CD4-positive, alpha-beta T cell treated with Interleukin-15 for 1 hour (primary cell): ENCODE results near the gene LITAF.

Source experiments
- DNase-seq: peaks from one replicate; pipeline ENCODE4 v3.0.0-alpha.2; 2020

LITAF gene

DNA sequence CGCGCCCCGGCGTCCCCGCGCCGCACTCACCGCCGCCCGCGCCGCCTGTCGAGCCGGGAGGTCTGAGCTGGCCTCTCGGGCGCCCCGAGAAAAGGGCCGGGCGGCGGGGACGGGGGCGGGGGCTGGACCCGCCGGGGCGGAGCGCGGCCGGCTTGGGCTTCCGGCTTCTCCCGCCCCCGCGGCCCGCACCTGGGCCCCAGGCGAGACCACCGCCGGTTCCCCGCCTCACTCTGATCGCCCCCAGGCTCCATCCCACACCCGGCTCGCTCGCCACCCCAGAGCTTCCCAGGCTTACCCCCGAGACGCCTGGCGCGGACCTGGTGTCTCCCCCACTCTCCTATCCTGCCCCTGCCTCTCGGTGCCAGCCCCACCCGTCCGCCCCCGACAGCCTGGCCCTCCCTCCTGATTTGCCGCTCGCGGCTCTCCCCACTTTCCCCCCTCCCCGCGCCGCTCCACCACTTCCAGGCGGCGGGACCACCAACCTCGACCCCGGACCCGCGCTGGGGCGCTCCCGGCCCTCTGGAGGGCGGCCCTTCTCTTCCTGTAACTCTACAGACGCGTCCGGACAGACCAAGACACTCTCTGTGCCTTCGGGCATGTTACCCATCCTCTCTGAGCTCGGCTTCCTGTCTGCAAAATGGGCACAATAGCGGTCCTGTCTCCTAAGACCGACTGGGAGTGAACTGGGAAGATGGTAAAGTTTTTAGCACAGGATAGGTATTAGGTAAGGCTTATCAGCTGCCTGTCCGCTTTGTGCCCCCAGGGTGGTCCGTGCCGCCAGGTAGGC is at the start of gene LITAF:
Gene LITAF, minus strand, starts transcription at position 64 of the 787 bp plus-strand sequence. CDS start 30,189 bp downstream, outside the sequence.
- DNase-seq, result peak; percentile 64

DNA sequence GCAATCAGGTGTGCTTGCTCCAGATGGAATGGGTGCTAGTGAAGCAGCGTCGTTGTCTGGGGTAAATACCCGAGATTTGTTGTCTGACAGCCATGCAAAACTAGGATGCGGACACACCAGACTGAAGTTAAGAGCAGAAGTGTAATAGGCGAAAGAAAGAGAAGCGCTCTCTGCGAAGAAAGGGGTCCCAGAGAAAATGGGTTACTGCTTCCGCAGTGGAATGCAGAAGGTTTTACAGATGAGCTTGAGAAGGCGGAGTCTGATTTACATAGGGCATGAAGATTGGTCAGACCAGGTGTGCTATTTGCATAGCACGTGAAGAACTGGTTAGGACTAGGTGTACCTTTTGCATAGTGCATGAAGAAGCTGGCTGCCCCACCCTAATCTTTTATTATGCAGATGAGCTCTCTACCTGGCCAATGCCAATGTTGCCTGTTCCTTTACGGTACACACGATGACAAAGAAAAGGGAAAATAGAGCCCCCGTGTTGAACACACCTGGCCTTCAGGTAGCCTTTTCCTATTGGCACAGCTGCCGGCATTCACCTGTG is 49.5 kb upstream of the LITAF start:
- no peak for DNase-seq

DNA sequence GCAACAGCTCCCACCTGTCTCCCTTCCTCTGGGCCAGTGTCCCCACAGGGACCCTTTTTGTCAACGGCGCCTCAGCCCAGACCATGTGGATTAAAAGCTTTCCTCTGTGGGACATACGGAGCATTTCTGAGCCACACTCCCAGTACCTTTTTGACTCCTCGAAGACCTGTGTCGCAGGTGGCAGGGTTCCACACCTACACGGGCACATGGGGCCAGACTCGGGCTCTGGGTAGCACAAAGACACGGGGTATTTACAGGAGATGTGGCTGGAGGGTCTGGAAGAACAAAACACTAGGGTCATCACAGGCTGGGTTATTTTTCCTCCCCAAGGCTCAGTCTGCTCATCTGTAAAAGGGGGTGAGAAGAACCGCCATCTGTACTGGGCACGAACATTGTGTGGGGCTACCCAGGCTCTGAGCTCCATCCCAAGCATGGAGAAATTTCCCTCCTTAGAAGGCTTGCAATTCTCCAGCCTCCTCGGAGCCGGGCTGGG is 49.0 kb upstream of the LITAF start:
- no peak for DNase-seq

DNA sequence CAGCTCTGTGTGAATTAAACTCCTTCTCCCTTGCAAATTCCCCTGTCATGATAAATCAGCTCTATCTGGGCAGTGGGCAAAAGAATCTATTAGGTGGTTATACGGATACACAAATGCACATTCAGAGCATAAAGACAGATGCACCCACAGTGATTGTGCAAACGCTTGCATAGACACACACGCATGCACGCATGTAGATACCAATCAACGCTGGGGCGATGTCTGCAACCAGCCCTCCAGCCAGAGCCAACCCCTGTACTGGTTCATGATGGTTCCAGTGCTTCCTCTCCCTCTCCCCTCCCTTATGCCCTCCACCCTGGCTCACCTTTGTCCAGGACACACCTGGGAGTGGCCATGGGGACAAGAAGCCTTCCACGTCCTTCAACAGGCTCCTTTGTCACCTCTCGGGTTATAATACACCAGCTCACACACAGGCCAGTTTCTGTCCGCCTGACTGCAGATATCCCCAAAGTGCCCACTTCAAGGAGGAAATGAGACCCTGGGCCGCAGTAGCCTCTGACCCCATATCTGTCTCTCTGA is 48.5 kb upstream of the LITAF start:
- DNase-seq, result no peak

DNA sequence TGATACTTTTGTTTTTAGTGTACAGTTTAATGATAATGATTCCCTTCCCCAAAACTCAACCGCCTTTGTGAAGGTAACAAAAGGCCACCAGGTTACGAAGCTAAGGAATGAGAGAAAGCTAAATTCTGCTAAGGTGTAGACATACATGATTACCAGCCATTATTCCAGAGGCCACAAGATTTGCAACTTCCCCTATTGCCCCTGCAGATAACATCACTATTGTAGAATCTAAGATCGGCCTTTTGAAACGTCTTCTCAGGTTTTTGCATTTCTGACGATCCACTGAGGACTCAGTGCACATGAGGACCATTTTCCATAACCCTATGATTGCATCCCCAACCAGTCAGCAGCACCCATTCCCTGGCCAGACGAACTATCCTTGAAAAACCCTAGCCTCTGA is 47.6 kb upstream of the LITAF start:
- DNase-seq, result no peak

DNA sequence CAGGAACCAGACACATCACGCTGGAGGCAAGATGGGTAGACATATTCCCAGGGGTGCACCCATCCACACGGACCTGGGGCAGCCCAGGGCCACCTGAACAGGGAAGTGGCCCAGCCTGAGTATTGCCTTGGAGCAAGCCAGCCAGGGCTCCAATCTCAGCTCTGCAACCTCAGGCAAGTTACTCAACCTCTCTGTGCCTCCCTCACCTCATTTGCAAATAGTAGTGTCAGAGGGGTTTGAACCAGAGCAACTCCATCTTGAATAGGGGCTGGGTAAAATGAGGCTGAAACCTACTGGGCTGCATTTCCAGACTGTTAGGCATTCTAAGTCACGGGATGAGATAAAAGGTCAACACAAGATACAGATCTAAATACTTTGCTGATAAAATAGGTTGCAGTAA is 46.4 kb upstream of the LITAF start:
- no peak for DNase-seq

DNA sequence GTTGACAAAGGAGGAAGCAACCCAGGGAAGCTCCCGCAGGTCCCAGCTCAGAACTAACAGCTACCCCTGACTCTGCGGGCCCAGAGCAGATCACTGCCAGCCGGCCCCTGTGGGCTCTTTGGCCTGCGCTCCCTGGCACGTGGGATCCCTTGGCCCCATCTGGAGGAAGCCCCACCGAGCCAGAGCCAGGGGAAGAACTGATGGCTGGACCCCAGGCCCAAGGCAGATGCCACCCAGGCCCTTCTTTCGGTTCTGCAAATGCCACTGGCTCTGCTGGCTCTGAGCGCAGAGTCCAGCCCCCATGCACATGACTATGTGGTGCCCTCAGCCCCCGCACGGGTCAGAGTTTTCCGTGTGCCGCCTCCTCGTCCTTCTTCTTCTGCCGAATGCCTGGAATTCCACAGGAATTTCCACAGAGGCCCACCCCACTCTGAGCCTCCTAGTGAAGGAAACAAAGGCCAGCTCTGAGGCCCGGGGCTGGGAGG is 45.8 kb upstream of the LITAF start:
- no peak for DNase-seq

DNA sequence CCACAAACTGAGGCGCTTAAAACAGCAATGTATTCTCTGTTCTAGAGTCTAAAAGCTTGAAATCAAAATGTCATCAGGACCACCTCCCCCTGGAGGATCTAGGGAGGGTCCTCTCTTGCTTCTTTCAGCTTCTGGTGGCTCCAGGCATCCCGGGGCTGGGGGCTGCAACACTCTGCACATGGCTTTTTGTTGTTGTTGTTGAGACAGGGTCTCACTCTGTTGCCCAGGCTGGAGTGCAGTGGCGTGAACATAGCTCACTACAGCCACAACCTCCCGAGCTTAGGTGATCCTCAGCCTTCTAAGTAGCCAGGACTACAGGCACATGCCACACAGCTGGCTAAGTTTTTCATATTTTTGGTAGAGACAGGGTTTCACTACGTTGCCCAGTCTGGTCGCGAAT is 44.5 kb upstream of the LITAF start:
- no peak for DNase-seq

DNA sequence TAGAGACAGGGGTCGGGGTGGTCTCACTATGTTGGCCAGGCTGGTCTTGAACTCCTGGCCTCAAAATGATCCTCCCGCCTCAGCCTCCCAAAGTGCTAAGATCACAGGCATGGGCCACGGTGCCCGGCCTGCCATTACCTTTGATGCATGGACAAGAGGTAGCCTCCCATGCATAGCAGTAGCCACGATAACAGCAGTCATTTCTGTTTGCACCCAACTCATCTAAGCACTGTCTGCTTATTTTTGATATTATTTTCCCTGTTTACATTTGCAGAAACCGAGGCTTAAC is 44.0 kb upstream of the LITAF start:
- no peak for DNase-seq

DNA sequence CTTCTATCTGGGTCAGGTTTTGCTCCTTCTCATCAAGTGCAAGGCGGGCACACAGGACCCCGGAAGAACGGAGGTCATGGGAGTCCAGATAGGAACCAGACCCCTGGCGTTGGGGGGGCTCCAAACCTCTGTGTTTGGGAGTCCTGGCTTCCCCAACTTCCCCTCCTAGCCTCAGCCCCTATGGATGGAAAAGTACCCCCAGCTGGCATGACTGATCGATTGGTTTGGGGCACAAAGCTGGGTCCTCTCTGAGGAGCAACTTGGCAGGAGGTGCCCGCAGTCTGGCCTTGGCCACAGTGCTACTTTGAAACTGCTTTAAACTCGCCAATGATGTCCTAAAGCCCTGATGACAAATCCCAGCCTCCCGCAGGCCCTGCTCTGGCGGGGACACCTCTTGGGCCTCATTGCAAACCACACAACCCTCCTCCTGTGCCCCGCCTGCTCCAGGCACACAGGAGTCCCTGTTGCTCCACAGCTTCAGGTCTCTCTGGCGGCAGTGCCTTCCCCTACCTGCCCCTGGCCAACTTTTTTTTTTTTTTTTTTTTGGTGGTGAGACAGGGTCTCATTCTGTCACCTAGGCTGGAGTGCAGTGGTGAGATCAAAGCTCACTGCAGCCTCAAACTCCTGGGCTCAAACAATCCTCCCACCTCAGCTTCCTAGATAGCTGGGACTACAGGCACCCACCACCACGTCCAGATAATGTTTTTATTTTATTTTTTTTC is 43.5 kb upstream of the LITAF start:
- DNase-seq, result no peak

DNA sequence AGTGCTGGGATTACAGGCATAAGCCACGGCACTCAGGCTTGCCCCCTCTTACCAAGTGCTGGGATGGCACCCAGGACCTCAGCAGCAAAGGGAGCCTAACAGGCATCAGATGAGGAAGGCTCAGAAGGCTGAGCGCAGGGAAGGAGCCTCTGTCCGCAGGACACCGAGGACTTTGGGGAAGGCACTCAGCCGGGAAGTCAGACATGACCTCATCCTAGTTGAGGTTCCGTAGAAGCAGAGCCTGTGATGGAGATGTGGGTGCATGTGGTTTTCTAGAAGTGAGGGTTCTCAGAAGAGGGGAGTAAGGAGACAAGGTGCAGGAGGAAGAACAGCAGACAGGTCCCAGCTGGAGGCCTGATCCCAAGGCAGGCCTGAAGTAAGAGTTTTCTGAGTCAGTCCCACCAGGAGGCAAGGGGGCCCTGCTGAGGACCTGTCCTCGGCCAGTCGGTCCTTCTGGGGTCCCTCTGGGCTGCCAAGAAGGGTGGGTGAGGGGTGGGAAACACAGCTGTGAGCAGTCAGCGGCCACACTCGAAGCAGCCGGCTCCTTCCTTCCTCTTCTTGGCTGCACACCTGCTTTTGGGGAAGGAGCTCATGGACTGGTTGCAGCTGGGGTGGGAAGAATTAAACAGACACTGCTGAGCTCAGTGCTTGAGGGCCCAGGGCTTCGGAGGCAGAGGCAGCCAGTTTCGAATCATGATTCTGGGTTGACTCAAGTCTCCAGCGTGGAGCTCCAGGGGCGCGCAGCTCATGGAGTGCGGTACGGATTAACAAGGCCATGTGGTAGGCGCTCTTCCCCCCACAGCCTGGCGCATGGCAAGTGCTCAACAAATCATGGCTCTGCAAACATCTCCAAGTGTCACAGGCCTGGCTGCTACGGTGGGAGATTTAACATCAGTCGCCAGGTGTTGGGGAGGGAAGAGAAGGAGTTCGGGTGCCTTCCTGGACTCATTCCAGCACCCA is 42.6 kb upstream of the LITAF start:
- peak; percentile 52 for DNase-seq

DNA sequence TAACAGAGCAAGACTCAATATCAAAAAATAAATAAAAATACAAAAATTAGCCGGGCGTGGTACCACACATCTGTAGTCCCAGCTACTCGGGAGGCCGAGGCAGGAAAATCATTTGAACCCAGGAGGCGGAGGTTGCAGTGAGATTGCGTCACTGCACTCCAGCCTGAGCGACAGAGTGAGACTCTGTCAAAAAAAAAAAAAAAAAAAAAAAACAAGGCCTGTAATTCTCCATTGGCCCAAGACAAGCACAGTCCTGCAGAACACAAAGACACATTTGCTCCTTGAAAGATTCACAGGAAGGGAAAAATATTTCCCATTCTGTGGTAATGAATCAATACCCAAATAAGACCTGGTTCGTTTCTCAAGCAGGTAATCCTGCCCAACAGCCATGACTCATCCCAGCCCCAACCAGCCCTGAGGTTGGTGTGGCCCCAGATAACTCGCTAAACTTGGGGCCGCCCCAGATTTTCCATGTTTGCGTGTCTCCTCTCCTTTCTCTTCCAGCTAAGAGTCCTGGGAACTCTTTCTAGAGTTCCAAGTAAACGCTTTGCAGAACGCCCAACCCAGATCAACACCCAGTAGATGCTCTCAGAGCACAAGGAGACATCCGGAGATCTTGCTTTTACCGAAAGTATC is 41.2 kb upstream of the LITAF start:
- no peak for DNase-seq

DNA sequence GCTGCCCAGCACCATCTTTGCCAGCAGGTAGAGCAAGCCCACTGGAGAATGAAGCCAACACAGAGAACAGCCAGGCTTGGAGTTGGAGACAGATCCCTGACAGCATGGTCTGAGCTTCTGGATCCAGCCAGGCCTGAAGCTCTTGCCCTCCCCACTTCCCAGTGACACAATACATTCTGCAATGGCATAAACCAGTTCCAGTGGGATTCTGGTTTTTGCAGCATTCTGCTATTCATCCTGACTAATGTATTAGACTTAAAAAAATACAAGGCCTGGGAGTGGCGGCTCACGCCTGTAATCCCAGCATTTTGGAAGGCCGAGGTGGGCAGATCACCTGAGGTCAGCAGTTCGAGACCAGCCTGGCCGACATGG is 40.6 kb upstream of the LITAF start:
- no peak for DNase-seq

DNA sequence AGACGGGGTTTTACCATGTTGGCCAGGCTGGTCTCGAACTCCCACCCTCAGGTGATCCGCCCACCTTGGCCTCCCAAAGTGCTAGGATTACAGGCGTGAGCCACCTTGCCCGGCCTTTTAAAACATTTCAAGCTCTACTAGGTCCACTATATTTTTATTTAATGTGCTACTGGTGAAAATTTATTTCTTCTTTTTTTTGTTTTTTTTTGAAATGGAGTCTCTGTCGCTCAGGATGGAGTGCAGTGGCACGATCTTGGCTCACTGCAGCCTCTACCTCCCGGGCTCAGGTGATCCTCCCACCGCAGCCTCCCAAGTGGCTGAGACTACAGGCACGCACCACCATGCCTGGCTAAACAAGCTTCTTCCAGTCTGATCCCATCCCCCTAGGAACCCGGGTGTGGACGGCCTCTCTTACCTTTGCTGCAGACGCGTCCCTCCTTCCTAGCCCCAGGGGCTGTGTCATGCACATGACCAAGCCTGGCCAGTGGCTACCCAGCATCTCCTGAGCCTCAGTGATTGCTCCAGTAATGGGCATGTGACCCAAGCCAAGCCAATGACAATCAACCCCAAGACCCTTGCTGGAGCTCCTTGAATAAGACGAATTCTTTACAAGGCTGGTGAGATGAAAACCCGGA is 40.1 kb upstream of the LITAF start:
- no peak for DNase-seq

DNA sequence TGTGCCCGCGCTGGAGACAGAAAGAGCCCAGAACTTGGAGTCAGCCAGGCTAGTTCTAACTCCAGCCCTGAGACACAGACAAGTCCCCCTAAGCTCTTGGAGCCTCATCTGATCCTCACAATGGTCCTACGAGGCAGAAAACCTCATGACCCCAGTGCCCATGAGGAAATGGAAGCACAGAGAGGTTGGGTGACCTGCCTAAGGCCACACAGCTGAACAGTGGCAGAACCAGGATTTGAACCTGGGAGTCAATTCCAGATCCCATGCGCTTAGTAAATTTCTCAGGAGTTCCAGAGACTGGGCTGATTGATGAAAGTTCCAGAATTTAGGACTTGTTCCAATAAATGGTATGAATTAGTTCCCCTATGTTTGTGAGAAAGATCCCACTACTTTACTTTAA is 39.0 kb upstream of the LITAF start:
- DNase-seq, result no peak

DNA sequence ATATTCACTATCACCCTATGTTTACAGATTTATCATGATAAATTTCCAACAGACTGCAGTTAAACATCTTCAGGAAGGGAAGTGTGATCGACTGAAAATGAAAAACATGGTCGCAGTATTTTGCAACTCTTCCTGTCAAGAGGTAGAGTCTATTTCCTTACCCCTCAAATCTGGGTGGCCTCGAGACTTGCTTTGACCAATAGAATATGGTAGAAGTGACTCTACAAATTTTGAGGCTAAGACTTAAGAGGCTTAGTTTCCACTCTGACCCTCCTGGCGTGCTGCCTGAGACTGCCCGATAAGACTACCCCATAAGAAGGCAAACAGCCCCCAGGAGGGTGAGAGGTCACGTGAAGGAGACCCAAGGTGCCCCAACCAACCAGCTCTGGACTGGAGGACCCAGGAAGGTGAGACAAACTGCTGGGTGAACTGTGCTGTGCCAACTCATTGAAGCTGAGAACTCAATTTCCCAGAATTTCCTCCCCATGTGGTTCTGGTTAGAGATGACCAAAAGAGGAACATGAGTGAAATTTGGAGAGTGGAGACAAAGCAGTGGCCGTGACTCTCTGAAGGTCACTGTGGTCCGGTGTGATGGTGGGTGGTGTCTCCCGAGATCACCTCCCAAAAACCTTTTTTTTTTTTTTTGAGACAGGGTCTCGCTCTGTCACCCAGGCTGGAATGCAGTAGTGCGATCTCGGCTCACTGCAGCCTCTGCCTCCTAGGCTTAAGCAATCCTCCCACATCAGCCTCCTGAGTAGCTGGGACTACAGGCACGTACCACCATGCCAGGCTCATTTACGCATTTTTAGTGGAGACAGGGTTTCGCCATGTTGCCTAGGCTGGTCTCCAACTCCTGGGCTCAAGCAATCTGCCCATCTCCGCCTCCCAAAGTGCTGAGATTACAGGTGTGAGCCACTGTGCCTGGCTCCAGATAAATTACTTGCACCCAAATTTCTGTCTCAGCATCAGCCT is 38.2 kb upstream of the LITAF start:
- peak; percentile 25 for DNase-seq

DNA sequence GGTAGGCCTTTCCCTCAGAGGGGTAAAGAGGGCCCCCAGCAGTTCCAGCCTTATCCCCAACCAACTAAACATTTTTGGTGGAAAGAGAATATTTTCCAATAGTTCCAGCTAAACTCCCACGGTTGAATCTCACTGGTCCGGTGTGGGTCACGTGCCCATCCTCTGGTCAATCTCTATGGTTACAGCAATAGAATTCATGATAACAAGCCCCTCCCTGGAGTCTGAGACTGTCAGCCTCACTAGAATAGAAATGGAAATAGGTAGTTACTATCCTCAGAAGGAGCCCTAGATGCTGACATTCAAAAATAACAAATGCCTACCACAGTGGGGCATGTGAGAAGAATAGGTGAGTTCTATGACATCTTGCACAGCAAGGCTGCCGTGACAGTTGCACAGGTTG is 37.5 kb upstream of the LITAF start:
- no peak for DNase-seq

DNA sequence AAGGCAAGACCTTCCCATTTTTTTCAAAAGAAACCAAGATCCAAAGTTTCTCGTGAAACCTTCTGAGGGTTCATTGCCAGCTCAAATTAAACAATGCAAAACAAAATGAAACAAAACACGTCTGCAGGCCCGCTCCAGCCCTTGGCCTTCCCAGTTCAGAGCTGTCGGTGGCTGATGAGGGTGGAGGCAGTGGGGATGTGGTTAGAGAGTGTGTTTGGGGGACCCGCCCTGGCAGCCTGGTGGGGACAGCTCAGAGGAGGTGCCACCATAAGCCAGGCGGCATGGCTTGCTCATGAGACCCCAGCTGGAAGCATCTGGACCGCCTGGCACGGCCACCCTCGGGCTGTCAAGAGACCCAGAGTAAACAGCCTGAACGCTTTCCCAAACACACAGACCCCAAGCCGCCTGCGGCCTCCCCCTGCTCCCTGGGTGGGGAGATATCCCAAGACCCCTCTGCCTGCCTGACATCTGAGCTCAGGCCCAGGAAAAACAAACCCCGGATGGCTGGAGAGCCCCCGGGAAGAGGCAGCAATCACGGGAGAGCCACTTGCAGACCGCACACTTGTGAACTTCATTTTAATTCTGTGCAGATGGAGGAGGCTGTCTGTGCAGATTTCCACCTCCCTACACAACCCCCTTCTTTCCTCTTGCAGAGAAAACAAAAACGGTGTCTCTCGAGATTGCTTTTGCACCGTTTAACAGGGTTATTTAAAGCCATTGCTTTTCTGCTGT is 35.4 kb upstream of the LITAF start:
- peak; percentile 68 for DNase-seq

DNA sequence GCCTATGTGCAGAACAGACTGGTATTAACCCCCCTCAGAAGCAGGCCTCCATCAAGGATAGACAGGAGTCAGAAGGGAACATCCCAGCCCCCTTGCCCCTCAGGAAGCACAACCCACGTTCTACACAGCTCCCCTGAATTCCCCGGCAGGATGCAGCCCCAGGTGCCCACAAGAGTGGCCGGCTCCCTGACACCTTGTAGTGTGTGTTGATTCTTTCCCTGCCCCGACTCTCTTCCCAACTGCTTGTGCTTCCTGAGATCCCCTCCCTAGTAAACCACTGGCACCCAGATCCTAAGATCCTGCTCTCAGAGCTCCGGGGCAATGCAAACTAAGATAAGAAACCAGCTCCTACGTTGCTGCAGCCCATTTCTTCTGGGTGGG is 34.8 kb upstream of the LITAF start:
- DNase-seq, result no peak
